ENCODE measurements around the gene SLC5A10. TPM values are rescaled to one million over a fixed set of nuclear protein-coding genes. Genes with fewer than 3 reads are reported as not detected.

Gene SLC5A10
- total and polyA plus RNA-seq, 7 donors: 0.19 TPM; not detected in 6

GRCh38 chr17:18928628-18929125 is 23.3 kb upstream of the SLC5A10 start:
- intact Hi-C loops (cut with DNase I): no loop called here
- no peaks in the 10 kb centered on the region for H3K27me3 ChIP-seq
- H3K9me3 ChIP-seq: no peaks in the 10 kb centered on the region
- H3K36me3 ChIP-seq: peaks cover 8 to 56% (median 15%) of the 10 kb centered on the region in 4 donors
- WGBS, 2 donors: 94 to 96% methylated on average over 9 of the region's 9 CpGs
- no peak overlapping the region for H3K4me3 ChIP-seq
- TF ChIP-seq CTCF (IDR thresholded peaks at IDR 0.05): no peak
- TF ChIP-seq EP300 (IDR thresholded peaks at IDR 0.05): no peak
- no peak for TF ChIP-seq POLR2AphosphoS5 (IDR thresholded peaks at IDR 0.05)
- TF ChIP-seq POLR2A (IDR thresholded peaks at IDR 0.05): no peak
- H3K27ac ChIP-seq: no peak overlapping the region
- peaks cover 0 to 7% (median 3%) of the 10 kb centered on the region in 4 donors for H3K4me1 ChIP-seq
- DNase-seq: no peak

GRCh38 chr17:18932360-18933055 is 19.5 kb upstream of the SLC5A10 start:
- intact Hi-C loops (cut with DNase I): no loop called here
- no peaks in the 10 kb centered on the region for H3K9me3 ChIP-seq
- no peak overlapping the region for H3K27ac ChIP-seq
- whole genome bisulfite sequencing, 2 donors: 69 to 71% methylated on average over 5 of the region's 5 CpGs
- TF ChIP-seq POLR2A (IDR thresholded peaks at IDR 0.05) (no peak), CTCF (IDR thresholded peaks at IDR 0.05) (no peak), POLR2AphosphoS5 (IDR thresholded peaks at IDR 0.05) (no peak), EP300 (IDR thresholded peaks at IDR 0.05) (no peak)
- no peak overlapping the region for H3K4me3 ChIP-seq
- no peaks in the 10 kb centered on the region for H3K27me3 ChIP-seq
- no peak for DNase-seq
- H3K4me1 ChIP-seq: peaks cover 0 to 7% (median 3%) of the 10 kb centered on the region in 4 donors
- H3K36me3 ChIP-seq: peaks cover 8 to 45% (median 15%) of the 10 kb centered on the region in 4 donors

- Histone ChIP-seq H3K27ac (no peak overlapping the region), H3K4me3 (no peak overlapping the region), H3K9me3 (no peaks in the 10 kb centered on the region), H3K4me1 (peaks cover 0 to 7% (median 3%) of the 10 kb centered on the region in 4 donors), H3K36me3 (peaks cover 8 to 36% (median 15%) of the 10 kb centered on the region in 4 donors), H3K27me3 (no peaks in the 10 kb centered on the region)
- intact Hi-C loops (cut with DNase I): no loop called here
- WGBS, 2 donors: 77 to 78% methylated on average over 14 of the region's 14 CpGs
- TF ChIP-seq CTCF (IDR thresholded peaks at IDR 0.05) (no peak), POLR2AphosphoS5 (IDR thresholded peaks at IDR 0.05) (peak in 1 of 4 donors; percentile 40), EP300 (IDR thresholded peaks at IDR 0.05) (peak in 1 of 4 donors; percentile 16), POLR2A (IDR thresholded peaks at IDR 0.05) (no peak)
- DNase-seq: no peak
Measured at GRCh38 chr17:18933102-18934058, 18.6 kb upstream of the SLC5A10 start.

GRCh38 chr17:18937981-18938691 is 13.8 kb upstream of the SLC5A10 start:
- Histone ChIP-seq H3K9me3 (no peaks in the 10 kb centered on the region), H3K27ac (no peak overlapping the region), H3K27me3 (no peaks in the 10 kb centered on the region), H3K36me3 (no peaks in the 10 kb centered on the region), H3K4me1 (peaks cover 0 to 6% (median 3%) of the 10 kb centered on the region in 4 donors), H3K4me3 (no peak overlapping the region)
- WGBS, 2 donors: 66 to 81% methylated on average over 8 of the region's 8 CpGs
- intact Hi-C loops (cut with DNase I): no loop called here
- DNase-seq: no peak
- TF ChIP-seq POLR2AphosphoS5 (IDR thresholded peaks at IDR 0.05) (no peak), EP300 (IDR thresholded peaks at IDR 0.05) (no peak), CTCF (IDR thresholded peaks at IDR 0.05) (no peak), POLR2A (IDR thresholded peaks at IDR 0.05) (no peak)
